Stimulated activated naive CD8-positive, alpha-beta T cell treated with anti-CD3 and anti-CD28 coated beads, Interleukin-15, amount 100 ng/mL, for 72 hours (primary cell): Measurements from ENCODE around the gene CHN2.

Experiments used
- ATAC-seq: fragments of 150-1000 bp; cut with Tn5 transposase; 2 replicates; pipeline ENCODE4 v1.10.0; 2021; ENCODE audit warnings: mild to moderate bottlenecking, moderate library complexity
- DNase-seq, 2 donors: peaks; one replicate each; pipeline ENCODE4 v3.0.0; 2021 to 2022
- H3K27ac Mint-ChIP-seq, 2 donors: one replicate each; pipeline ENCODE4 v1.8.0; 2022; ENCODE audit warnings: mild to moderate bottlenecking in 2 of 2, mixed read lengths in 2 of 2, moderate library complexity in 2 of 2
- H3K27me3 Mint-ChIP-seq: one replicate; pipeline ENCODE4 v1.8.0; 2022; ENCODE audit warnings: mixed read lengths
- H3K4me1 Mint-ChIP-seq: one replicate; pipeline ENCODE4 v1.8.0; 2022; ENCODE audit warnings: mild to moderate bottlenecking, mixed read lengths
- H3K4me3 Mint-ChIP-seq, 2 donors: one replicate each; pipeline ENCODE4 v1.8.0; 2022; ENCODE audit warnings: mild to moderate bottlenecking in 2 of 2, mixed read lengths in 2 of 2, moderate library complexity in 1 of 2
- H3K9me3 Mint-ChIP-seq, 2 donors: one replicate each; pipeline ENCODE4 v1.8.0; 2022; ENCODE audit warnings: mixed read lengths in 2 of 2

The CHN2 gene

GRCh38 chr7:29230871-29231345, 36.3 kb downstream of the CHN2 start:
- ATAC-seq (no peak), DNase-seq (no peak)
- Mint-ChIP-seq H3K9me3 (peaks cover 0 to 10% of the 10 kb centered on the region in 2 donors), H3K27me3 (peaks cover 9% of the 10 kb centered on the region), H3K4me1 (peaks cover 17% of the 10 kb centered on the region), H3K27ac (no peak overlapping the region), H3K4me3 (no peak overlapping the region)

GRCh38 chr7:29231671-29232232, 37.2 kb downstream of the CHN2 start:
- no peak for ATAC-seq
- H3K9me3 Mint-ChIP-seq, result peaks cover 0 to 10% of the 10 kb centered on the region in 2 donors
- peaks cover 17% of the 10 kb centered on the region for H3K4me1 Mint-ChIP-seq
- H3K27me3 Mint-ChIP-seq, result peaks cover 9% of the 10 kb centered on the region
- H3K27ac Mint-ChIP-seq, result no peak overlapping the region
- DNase-seq, result no peak
- H3K4me3 Mint-ChIP-seq, result no peak overlapping the region

DNA sequence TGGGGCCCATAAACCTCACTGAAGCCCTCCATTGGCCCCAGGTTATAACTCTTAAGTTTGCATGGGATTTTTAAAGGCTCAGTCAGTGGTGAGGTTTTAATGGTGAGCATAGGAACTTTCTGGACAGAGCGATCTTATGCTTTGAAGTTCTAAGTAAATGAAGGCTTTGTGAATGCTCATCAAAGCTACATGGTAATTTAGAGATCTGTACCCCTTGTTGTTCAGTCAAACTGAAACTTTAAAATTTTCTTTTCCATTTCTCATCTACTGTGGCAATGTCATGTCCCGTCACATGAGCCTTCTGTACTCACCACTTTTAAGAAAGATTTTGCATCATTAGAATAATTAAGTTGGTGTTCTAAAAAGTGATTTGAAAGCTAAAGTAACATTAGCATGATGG, 39.9 kb downstream of the CHN2 start:
- Mint-ChIP-seq H3K4me1 (peaks cover 17% of the 10 kb centered on the region), H3K27ac (no peak overlapping the region), H3K9me3 (peaks cover 0 to 10% of the 10 kb centered on the region in 2 donors), H3K27me3 (peaks cover 9% of the 10 kb centered on the region), H3K4me3 (no peak overlapping the region)
- DNase-seq (no peak), ATAC-seq (peak; percentile 90)

- Mint-ChIP-seq H3K9me3 (peaks cover 0 to 10% of the 10 kb centered on the region in 2 donors), H3K4me1 (peaks cover 17% of the 10 kb centered on the region), H3K27me3 (peaks cover 9% of the 10 kb centered on the region), H3K27ac (no peak overlapping the region), H3K4me3 (no peak overlapping the region)
- ATAC-seq (no peak), DNase-seq (no peak)
Observed at GRCh38 chr7:29236071-29236580, 41.6 kb downstream of the CHN2 start.

DNA sequence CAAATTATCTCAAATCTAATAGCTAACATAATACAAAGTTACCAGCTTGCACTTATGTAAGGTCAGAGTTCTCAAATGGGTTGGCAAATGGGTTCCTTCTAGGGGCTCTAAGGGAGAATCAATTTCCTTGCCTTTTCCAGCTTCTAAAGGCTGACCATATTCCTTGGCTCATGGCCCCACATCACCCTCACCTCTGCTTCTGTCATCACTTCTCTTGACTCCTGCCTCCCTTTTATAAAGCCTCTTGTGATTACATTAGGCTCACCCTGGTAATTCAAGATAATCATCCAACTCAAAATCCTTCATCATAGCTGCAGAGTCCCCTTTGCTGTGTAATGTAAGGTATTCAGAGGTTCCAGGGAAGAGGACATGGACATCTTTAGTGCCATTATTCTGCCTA, 42.1 kb downstream of the CHN2 start:
- peaks cover 0 to 10% of the 10 kb centered on the region in 2 donors for H3K9me3 Mint-ChIP-seq
- H3K27me3 Mint-ChIP-seq, result peaks cover 9% of the 10 kb centered on the region
- no peak overlapping the region for H3K27ac Mint-ChIP-seq
- H3K4me3 Mint-ChIP-seq, result no peak overlapping the region
- H3K4me1 Mint-ChIP-seq, result peaks cover 17% of the 10 kb centered on the region
- DNase-seq (no peak), ATAC-seq (no peak)

DNA sequence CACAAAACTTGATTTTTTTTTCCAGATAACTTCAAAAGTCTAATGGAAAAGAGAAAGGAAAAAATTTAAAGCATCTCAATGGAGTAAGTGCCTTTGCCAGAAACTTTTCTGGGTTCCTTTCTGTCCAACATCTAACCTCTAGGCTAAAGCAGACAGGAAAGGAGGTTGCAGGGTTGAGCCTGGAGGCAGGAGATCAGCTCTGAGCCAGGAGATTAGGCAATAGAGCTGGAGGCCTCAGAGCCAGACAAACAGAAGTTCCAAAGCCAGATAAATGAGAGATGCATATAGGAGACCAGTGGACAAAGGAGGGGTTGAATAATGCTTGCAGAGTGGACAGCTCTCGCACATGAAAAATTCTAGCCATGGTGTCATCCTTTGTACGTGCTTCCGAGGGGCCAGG, 42.9 kb downstream of the CHN2 start:
- H3K4me1 Mint-ChIP-seq, result peaks cover 17% of the 10 kb centered on the region
- DNase-seq (no peak), ATAC-seq (no peak)
- H3K9me3 Mint-ChIP-seq, result peaks cover 0 to 10% of the 10 kb centered on the region in 2 donors
- peaks cover 9% of the 10 kb centered on the region for H3K27me3 Mint-ChIP-seq
- H3K27ac Mint-ChIP-seq, result no peak overlapping the region
- no peak overlapping the region for H3K4me3 Mint-ChIP-seq

DNA sequence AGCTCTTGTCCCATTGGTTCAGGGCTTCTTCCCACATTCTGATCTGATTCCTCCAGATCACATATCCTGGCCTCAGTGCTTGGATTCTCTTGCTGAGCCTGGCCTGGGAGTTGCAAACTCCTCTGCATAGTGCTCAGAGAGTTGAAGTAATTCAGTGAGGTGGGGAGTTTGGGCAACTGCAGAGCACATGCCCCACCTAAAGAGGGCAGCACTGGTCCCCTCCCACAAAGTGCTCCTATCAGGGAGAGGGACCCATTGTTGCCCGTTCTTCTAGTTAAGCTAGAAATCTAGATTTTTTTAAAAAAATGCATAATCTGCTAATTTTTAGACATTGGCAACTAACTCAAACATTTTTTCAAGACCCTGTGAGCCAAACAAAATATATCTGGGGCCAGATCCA, 45.1 kb downstream of the CHN2 start:
- H3K9me3 Mint-ChIP-seq, result peaks cover 0 to 6% of the 10 kb centered on the region in 2 donors
- peaks cover 19% of the 10 kb centered on the region for H3K4me1 Mint-ChIP-seq
- DNase-seq (peak in 1 of 2 donors; percentile 13), ATAC-seq (no peak)
- peaks cover 9% of the 10 kb centered on the region for H3K27me3 Mint-ChIP-seq
- H3K27ac Mint-ChIP-seq, result no peak overlapping the region
- H3K4me3 Mint-ChIP-seq, result no peak overlapping the region

DNA sequence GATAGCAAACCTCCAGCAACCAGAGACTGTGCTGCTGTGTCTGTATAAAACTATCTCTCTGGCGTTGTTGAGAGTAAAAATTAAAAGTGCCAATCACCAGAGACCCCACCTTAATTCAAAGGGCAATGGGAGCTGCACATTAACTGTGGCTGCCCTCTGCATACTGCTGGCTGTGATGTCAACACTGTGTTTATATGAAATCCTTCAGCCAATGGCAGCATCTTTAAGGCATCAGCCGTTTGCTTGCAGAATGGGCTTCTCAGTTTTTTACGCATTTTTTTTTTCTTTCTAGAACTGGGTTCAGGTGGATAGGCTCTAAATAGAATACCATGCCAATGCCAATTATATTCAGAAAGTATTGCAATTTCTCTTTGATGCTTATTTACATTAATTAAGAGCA, 47.7 kb downstream of the CHN2 start:
- Mint-ChIP-seq H3K9me3 (peaks cover 0 to 4% of the 10 kb centered on the region in 2 donors), H3K4me3 (no peak overlapping the region), H3K27ac (no peak overlapping the region), H3K27me3 (peaks cover 14% of the 10 kb centered on the region), H3K4me1 (peaks cover 19% of the 10 kb centered on the region)
- no peak for ATAC-seq
- no peak for DNase-seq

DNA sequence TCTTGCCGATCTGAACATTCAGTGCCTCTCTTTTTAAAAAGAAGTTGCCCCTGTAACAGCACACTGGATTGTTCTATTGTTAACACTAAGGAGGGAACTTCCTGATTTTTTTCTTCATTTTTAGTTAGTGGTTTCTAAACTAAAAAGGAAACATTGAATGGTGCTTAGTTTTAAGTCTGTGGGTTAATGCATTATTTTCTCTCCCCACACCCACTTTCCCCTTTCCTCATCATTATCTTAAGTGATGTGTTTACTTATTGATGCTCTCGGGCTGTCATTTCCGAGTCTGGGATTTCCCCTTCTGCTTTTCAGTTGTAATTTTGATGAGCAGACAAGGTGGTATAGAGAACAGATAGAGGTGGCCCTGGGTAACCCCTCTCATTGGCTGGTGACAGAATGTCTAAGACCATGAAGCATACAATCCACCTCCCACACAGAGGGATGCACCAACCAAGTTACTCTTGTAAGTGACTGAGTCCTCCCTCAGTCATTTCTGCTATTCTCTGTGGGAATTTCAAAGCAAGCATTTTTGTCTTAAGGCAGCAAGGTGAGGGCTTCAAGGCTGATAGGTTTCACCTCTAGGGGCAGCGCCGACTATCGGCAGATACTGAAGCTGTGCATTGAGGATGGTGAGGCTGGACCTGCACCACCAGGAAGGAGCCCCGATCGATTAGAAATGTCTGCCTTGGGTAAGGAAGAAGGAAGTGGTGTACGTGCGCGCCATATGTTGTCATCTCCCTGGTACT, 49.5 kb downstream of the CHN2 start:
- ATAC-seq (peak; percentile 99), DNase-seq (peak; percentile 60 to 80)
- H3K27me3 Mint-ChIP-seq, result peaks cover 14% of the 10 kb centered on the region
- no peak overlapping the region for H3K27ac Mint-ChIP-seq
- peaks cover 0 to 4% of the 10 kb centered on the region in 2 donors for H3K9me3 Mint-ChIP-seq
- H3K4me1 Mint-ChIP-seq, result peaks cover 19% of the 10 kb centered on the region
- H3K4me3 Mint-ChIP-seq, result peak overlapping the region; percentile 14 to 26

DNA sequence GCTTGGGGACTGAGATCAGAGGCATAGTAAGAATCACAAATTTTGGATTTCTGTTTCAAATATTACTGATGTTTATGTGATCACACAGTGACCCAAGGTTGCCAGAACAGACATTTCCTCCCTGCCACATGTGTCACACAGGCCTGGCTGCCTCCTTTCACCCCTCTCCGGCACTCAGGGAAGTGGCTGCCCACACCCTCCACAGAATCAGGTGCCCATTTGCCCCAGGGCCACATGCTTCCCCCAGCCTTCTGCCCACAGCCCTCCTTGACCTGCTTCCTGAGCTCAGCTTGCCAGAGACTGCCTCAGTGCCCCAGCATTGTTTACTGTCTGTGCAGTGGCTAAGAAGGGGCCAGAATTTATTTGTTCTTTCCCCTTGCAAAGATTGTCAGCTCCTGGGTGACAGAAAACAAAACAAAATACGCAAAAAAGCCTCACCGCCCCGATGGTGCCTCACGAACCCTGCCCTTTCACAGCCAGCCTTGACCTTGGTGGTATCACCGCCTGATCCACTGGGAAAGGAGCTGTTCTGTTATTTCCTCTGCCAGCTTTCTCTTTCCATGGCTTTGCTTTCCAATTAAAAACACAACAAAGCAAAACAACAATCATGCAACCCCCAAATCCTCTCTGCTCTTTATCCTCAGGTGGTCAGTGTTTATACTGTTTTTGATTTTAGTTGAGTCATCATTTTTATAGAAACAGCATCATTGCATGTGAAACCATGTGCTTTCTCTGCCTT, 52.8 kb downstream of the CHN2 start:
- peaks cover 0 to 4% of the 10 kb centered on the region in 2 donors for H3K9me3 Mint-ChIP-seq
- DNase-seq (no peak), ATAC-seq (no peak)
- H3K4me3 Mint-ChIP-seq, result no peak overlapping the region
- H3K27me3 Mint-ChIP-seq, result peaks cover 14% of the 10 kb centered on the region
- peaks cover 19% of the 10 kb centered on the region for H3K4me1 Mint-ChIP-seq
- H3K27ac Mint-ChIP-seq, result no peak overlapping the region

DNA sequence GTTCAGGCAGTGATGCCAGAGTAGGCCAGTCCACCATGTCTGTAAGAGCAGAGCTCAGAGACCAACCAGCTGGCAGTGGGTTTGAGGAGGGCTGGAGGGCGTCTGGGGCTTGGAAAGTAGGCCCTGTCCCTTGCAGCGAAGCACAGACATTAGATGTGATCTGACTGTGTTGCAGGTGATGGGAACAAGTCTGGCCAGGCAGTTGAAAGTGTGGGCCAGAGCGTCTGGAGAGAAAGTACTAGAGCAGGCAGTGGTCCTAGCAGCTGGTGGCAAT, 53.3 kb downstream of the CHN2 start:
- ATAC-seq, result no peak
- Mint-ChIP-seq H3K27me3 (peaks cover 14% of the 10 kb centered on the region), H3K4me1 (peaks cover 19% of the 10 kb centered on the region), H3K9me3 (peaks cover 0 to 4% of the 10 kb centered on the region in 2 donors), H3K4me3 (no peak overlapping the region), H3K27ac (no peak overlapping the region)
- no peak for DNase-seq

GRCh38 chr7:29248713-29249382, 54.3 kb downstream of the CHN2 start:
- no peak overlapping the region for H3K27ac Mint-ChIP-seq
- no peak for DNase-seq
- H3K27me3 Mint-ChIP-seq, result peaks cover 14% of the 10 kb centered on the region
- no peak for ATAC-seq
- H3K9me3 Mint-ChIP-seq, result peaks cover 0 to 4% of the 10 kb centered on the region in 2 donors
- H3K4me1 Mint-ChIP-seq, result peaks cover 12% of the 10 kb centered on the region
- no peak overlapping the region for H3K4me3 Mint-ChIP-seq

DNA sequence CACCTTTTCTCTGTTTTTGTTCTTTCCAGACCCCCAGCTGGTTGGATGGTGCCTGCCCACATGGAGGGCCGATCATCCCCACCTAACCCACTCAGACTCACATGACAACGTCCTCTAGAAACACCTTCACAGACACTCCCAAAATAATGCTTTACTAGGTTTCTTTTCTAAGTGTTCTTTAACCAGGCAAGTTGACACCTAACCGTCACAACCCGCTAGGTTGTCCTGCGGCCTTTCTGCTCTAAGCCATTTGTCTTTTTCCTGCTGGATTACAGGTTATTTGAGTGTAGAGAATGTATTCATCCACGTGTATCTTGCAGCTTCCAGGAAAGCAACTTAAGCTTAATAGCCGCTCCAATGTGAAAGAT, 54.8 kb downstream of the CHN2 start:
- no peak overlapping the region for H3K27ac Mint-ChIP-seq
- peaks cover 7% of the 10 kb centered on the region for H3K4me1 Mint-ChIP-seq
- H3K27me3 Mint-ChIP-seq, result peaks cover 14% of the 10 kb centered on the region
- DNase-seq (no peak), ATAC-seq (no peak)
- peaks cover 0 to 4% of the 10 kb centered on the region in 2 donors for H3K9me3 Mint-ChIP-seq
- no peak overlapping the region for H3K4me3 Mint-ChIP-seq

GRCh38 chr7:29249860-29250259, 55.3 kb downstream of the CHN2 start:
- peaks cover 16% of the 10 kb centered on the region for H3K27me3 Mint-ChIP-seq
- no peak overlapping the region for H3K27ac Mint-ChIP-seq
- no peak overlapping the region for H3K4me3 Mint-ChIP-seq
- DNase-seq, result no peak
- no peak for ATAC-seq
- H3K9me3 Mint-ChIP-seq, result peaks cover 0 to 4% of the 10 kb centered on the region in 2 donors
- H3K4me1 Mint-ChIP-seq, result peaks cover 2% of the 10 kb centered on the region

DNA sequence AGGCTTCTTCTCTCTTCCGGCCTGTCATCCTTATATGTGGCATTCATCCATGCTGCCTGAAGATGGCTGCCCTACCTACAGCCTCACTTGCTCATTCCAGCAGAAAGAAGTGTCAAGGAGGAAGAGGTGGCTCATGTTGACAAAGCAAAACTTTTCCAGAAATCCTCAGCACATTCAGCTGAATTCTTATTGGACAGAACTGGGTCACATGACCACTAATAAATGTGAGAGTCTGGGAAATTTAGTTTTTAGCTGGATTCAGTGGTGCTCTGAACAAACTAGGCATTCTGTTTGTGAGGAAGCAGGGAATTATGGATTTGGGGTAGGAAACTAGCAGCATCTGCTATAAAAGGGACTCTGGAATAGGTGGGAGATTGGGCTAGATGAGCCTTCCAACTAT, 58.6 kb downstream of the CHN2 start:
- Mint-ChIP-seq H3K4me1 (no peaks in the 10 kb centered on the region), H3K4me3 (no peak overlapping the region), H3K9me3 (no peaks in the 10 kb centered on the region), H3K27me3 (peaks cover 7% of the 10 kb centered on the region), H3K27ac (no peak overlapping the region)
- no peak for ATAC-seq
- DNase-seq, result no peak
